ENCODE results near the gene IFT81. TPM values are rescaled to one million over a fixed set of nuclear protein-coding genes. Genes with fewer than 3 reads are reported as not detected.

The IFT81 gene
- total and polyA plus RNA-seq, 2 of the 13 experiments (the other 11 are each of a cell fraction or from before 2014, with no cell fraction given) = 4.2 to 13.0 TPM

DNA sequence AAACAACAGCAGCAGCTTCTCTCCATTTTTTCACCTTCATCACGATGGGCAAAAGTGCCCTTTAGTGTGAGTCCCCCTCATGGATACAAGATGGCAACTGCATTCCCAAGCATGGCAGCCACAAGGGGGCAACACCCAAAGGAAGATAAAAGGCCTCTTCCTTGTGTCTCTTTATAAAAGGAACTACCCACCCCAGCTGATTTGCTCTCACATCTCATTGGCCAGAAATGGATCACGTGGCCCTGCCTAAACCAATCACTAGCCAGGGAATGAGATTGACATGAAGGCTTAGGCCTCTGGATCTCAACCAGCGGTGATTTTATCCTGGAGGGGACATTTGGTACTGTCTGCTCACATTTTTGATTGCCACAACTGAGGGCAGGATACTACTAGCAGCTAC is 21.9 kb upstream of the IFT81 start (continued):
- TF ChIP-seq, protein P1, sequence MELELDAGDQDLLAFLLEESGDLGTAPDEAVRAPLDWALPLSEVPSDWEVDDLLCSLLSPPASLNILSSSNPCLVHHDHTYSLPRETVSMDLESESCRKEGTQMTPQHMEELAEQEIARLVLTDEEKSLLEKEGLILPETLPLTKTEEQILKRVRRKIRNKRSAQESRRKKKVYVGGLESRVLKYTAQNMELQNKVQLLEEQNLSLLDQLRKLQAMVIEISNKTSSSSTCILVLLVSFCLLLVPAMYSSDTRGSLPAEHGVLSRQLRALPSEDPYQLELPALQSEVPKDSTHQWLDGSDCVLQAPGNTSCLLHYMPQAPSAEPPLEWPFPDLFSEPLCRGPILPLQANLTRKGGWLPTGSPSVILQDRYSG (CRISPR knock-in tag; IDR thresholded peaks at IDR 0.05) = no peak
- TF ChIP-seq NR2F1 (CRISPR knock-in tag; IDR thresholded peaks at IDR 0.05) (no peak), SP5 (CRISPR knock-in tag; IDR thresholded peaks at IDR 0.05; ENCODE audit: borderline replicate concordance, low read depth) (no peak), YY1 (IDR thresholded peaks at IDR 0.05; ENCODE audit: insufficient read depth, insufficient replicate concordance, low read depth, low read length) (peak; percentile 63), CREM (IDR thresholded peaks at IDR 0.05) (no peak), CREM (CRISPR knock-in tag; IDR thresholded peaks at IDR 0.05) (no peak), PRMT3 (CRISPR knock-in tag; IDR thresholded peaks at IDR 0.05; ENCODE audit: borderline replicate concordance, low read depth) (no peak), KDM6A (CRISPR knock-in tag; IDR thresholded peaks at IDR 0.05; ENCODE audit: low read depth) (no peak), SNAPC2 (CRISPR knock-in tag; IDR thresholded peaks at IDR 0.05) (no peak), TCF7 (IDR thresholded peaks at IDR 0.05; ENCODE audit: low read depth) (0 out of 2 replicates have a peak, but pooled peaks have one; percentile 7), CENPT (CRISPR knock-in tag; IDR thresholded peaks at IDR 0.05; ENCODE audit: low read depth) (no peak), ZNF432 (CRISPR knock-in tag; IDR thresholded peaks at IDR 0.05; ENCODE audit: borderline replicate concordance) (no peak), ZNF777 (CRISPR knock-in tag; IDR thresholded peaks at IDR 0.05) (no peak), FOXK2 (IDR thresholded peaks at IDR 0.05) (peak; percentile 25; the same call in 1 of the 2 replicates), TEAD2 (CRISPR knock-in tag; IDR thresholded peaks at IDR 0.05) (no peak), NFKB2 (CRISPR knock-in tag; IDR thresholded peaks at IDR 0.05; ENCODE audit: borderline replicate concordance) (no peak)
- TF ChIP-seq, protein P2, sequence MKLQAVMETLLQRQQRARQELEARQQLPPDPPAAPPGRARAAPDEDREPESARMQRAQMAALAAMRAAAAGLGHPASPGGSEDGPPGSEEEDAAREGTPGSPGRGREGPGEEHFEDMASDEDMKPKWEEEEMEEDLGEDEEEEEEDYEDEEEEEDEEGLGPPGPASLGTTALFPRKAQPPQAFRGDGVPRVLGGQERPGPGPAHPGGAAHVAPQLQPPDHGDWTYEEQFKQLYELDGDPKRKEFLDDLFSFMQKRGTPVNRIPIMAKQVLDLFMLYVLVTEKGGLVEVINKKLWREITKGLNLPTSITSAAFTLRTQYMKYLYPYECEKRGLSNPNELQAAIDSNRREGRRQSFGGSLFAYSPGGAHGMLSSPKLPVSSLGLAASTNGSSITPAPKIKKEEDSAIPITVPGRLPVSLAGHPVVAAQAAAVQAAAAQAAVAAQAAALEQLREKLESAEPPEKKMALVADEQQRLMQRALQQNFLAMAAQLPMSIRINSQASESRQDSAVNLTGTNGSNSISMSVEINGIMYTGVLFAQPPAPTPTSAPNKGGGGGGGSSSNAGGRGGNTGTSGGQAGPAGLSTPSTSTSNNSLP (IDR thresholded peaks at IDR 0.05; ENCODE audit: low read depth, low read length) = peak; percentile 64
- TF ChIP-seq, protein P3, sequence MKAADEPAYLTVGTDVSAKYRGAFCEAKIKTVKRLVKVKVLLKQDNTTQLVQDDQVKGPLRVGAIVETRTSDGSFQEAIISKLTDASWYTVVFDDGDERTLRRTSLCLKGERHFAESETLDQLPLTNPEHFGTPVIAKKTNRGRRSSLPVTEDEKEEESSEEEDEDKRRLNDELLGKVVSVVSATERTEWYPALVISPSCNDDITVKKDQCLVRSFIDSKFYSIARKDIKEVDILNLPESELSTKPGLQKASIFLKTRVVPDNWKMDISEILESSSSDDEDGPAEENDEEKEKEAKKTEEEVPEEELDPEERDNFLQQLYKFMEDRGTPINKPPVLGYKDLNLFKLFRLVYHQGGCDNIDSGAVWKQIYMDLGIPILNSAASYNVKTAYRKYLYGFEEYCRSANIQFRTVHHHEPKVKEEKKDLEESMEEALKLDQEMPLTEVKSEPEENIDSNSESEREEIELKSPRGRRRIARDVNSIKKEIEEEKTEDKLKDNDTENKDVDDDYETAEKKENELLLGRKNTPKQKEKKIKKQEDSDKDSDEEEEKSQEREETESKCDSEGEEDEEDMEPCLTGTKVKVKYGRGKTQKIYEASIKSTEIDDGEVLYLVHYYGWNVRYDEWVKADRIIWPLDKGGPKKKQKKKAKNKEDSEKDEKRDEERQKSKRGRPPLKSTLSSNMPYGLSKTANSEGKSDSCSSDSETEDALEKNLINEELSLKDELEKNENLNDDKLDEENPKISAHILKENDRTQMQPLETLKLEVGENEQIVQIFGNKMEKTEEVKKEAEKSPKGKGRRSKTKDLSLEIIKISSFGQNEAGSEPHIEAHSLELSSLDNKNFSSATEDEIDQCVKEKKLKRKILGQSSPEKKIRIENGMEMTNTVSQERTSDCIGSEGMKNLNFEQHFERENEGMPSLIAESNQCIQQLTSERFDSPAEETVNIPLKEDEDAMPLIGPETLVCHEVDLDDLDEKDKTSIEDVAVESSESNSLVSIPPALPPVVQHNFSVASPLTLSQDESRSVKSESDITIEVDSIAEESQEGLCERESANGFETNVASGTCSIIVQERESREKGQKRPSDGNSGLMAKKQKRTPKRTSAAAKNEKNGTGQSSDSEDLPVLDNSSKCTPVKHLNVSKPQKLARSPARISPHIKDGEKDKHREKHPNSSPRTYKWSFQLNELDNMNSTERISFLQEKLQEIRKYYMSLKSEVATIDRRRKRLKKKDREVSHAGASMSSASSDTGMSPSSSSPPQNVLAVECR (CRISPR knock-in tag; IDR thresholded peaks at IDR 0.05; ENCODE audit: borderline replicate concordance) = 0 out of 2 replicates have a peak, but pooled peaks have one; percentile 17
- TF ChIP-seq, protein P4, sequence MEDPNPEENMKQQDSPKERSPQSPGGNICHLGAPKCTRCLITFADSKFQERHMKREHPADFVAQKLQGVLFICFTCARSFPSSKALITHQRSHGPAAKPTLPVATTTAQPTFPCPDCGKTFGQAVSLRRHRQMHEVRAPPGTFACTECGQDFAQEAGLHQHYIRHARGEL (CRISPR knock-in tag; IDR thresholded peaks at IDR 0.05) = no peak
- TF ChIP-seq, protein P5, sequence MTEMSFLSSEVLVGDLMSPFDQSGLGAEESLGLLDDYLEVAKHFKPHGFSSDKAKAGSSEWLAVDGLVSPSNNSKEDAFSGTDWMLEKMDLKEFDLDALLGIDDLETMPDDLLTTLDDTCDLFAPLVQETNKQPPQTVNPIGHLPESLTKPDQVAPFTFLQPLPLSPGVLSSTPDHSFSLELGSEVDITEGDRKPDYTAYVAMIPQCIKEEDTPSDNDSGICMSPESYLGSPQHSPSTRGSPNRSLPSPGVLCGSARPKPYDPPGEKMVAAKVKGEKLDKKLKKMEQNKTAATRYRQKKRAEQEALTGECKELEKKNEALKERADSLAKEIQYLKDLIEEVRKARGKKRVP (CRISPR knock-in tag; IDR thresholded peaks at IDR 0.05) = no peak

Measured in HepG2 (cell line).